Brain microvascular endothelial cell (primary cell): ENCODE results near the gene FMNL1.

ENCODE experiments used
- DNase-seq: peaks from one replicate; pipeline ENCODE4 v3.0.0-alpha.2; 2020
- H3K27ac ChIP-seq: fragments of 250-450 bp; sonication (Bioruptor Pico); 2 replicates; pipeline ENCODE4 v1.5.1; 2020; ENCODE audit warnings: mild to moderate bottlenecking, moderate library complexity
- H3K27me3 ChIP-seq: fragments of 250-450 bp; sonication (Bioruptor Pico); replicated peaks from 2 replicates; pipeline ENCODE4 v1.5.1; 2020; ENCODE audit warnings: mild to moderate bottlenecking
- H3K36me3 ChIP-seq: fragments of 250-450 bp; sonication (Bioruptor Pico); replicated peaks from 2 replicates; pipeline ENCODE4 v1.5.1; 2020; ENCODE audit warnings: mild to moderate bottlenecking
- H3K4me3 ChIP-seq: 2 replicates; pipeline ENCODE4 v1.5.1; 2011; ENCODE audit warnings: low read depth, mild to moderate bottlenecking, control low read depth, low read length, moderate library complexity
- in situ Hi-C: cut with HindIII; loops from 2 replicates; pipeline ENCODE4 v1.10.0; 2017; ENCODE audit warnings: low sequenced_read_pairs, low pct_ligation_motif_present
- TF ChIP-seq, protein P1 (sequence below): IDR thresholded peaks from 2 replicates; pipeline ENCODE4 v1.5.1; 2011; ENCODE audit warnings: low read depth, mild to moderate bottlenecking, moderate library complexity, low read length, control low read depth, inconsistent platforms; ENCODE audit errors: missing control alignments

Gene FMNL1

DNA sequence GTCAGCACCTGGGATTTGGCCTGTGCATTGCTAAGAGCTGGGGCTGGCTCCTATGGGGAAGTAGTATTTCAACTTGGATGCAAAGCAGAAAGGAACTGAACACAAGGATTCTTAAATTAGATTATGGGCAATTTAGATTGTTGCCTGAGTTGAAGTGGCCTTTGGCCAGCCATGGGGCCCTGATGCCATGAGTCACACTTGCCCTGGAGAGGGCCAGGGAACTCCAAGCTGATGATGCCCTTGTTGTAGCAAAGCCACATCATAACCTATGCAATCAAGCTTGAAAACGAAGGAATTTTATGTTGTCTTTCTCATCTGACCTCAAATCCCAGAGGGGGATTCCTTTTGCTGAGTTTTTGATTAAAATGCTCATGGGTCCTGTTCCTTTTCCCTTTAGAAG lies 44.1 kb downstream of the FMNL1 start:
- Histone ChIP-seq H3K27ac (no peak overlapping the region), H3K4me3 (no peak overlapping the region), H3K27me3 (no peaks in the 10 kb centered on the region), H3K36me3 (peaks cover 80% of the 10 kb centered on the region)
- in situ Hi-C loops, result no loop called here
- DNase-seq, result peak; percentile 62
- TF ChIP-seq, protein P1, sequence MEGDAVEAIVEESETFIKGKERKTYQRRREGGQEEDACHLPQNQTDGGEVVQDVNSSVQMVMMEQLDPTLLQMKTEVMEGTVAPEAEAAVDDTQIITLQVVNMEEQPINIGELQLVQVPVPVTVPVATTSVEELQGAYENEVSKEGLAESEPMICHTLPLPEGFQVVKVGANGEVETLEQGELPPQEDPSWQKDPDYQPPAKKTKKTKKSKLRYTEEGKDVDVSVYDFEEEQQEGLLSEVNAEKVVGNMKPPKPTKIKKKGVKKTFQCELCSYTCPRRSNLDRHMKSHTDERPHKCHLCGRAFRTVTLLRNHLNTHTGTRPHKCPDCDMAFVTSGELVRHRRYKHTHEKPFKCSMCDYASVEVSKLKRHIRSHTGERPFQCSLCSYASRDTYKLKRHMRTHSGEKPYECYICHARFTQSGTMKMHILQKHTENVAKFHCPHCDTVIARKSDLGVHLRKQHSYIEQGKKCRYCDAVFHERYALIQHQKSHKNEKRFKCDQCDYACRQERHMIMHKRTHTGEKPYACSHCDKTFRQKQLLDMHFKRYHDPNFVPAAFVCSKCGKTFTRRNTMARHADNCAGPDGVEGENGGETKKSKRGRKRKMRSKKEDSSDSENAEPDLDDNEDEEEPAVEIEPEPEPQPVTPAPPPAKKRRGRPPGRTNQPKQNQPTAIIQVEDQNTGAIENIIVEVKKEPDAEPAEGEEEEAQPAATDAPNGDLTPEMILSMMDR, result no peak

DNA sequence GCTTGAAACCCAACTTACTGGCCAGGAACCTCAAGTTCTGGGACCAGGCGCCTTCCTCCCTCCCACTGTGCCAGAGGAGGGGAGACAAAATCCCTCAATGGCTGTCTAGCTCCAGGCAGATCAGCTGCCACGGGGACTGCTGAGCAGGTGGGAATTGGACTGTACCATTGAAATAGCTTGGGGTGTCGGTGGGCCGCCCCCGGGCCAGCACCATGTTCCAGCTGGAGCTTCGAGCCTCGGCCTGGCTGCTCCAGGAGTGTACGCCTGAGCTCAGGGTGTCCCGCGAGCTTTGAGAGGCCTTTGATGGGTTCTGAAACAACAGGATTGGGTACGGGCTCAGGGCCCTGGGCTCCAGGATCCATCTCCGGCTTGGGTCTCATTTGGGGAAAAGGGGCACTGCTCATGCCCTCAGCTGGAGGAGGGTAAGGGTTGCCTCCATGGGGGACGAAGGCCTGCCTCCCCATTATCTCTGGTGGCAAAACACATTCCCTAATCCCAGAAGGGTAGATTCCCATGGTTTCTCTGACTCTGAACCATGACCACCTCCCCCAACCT lies 44.8 kb downstream of the FMNL1 start:
- DNase-seq, result no peak
- Histone ChIP-seq H3K4me3 (no peak overlapping the region), H3K27me3 (no peaks in the 10 kb centered on the region), H3K27ac (no peak overlapping the region), H3K36me3 (peaks cover 83% of the 10 kb centered on the region)
- in situ Hi-C loops, result no loop called here
- TF ChIP-seq, protein P1, result no peak

DNA sequence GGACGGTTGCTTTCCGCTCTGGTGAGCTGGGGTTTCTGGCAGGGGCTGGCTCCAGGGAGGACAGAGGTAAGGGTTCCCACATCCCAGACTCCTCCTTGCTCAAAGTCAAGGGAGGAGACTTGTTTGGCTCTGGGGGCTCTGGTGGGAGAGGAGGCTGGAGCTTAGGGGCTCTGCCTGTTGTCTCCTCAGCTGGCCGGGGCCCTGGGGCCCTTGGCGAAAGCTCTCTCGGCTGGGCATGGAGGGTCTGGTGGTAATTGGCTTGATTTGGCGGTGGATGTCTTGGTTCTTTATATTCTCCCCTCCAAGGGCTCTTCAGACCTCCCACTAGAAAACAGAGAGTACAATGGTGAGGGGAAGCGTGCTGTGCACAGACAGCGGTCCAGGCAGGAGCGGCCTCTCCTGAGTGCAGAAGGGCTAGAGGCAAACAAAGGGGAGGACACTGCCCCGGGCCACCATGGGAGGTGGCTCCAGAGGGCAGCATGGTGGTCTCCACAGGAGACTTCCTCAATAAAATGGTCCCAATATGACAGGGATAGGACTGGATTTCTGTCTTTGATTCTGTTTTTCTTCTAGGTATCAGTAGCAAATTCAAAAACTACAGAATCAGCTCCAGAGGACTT lies 45.9 kb downstream of the FMNL1 start:
- Histone ChIP-seq H3K27me3 (no peaks in the 10 kb centered on the region), H3K27ac (no peak overlapping the region), H3K36me3 (peaks cover 87% of the 10 kb centered on the region), H3K4me3 (no peak overlapping the region)
- DNase-seq, result no peak
- TF ChIP-seq, protein P1, result no peak
- in situ Hi-C loops, result no loop called here

DNA sequence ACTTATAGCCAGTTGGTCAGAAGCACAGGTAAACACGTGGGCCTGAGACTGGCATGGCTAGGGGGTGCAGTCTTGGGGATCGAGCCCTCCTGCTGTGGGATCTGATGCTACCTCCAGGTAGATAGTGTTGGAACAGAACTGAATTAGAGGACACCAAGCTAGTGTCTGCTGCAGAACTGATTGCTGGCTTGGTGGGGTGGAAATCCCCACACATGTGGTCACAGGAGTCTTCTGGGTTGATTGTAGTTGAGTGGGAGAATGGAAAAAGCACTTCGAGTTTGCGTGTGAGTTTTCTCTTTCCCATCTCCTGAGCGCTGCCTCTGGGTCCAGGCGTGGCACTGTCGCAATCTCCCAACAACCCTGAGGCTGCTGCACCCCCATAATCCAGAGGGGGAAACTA lies 48.2 kb downstream of the FMNL1 start:
- Histone ChIP-seq H3K27me3 (no peaks in the 10 kb centered on the region), H3K27ac (no peak overlapping the region), H3K4me3 (no peak overlapping the region), H3K36me3 (peaks cover 87% of the 10 kb centered on the region)
- DNase-seq, result no peak
- in situ Hi-C loops, result no loop called here
- TF ChIP-seq, protein P1, result no peak

DNA sequence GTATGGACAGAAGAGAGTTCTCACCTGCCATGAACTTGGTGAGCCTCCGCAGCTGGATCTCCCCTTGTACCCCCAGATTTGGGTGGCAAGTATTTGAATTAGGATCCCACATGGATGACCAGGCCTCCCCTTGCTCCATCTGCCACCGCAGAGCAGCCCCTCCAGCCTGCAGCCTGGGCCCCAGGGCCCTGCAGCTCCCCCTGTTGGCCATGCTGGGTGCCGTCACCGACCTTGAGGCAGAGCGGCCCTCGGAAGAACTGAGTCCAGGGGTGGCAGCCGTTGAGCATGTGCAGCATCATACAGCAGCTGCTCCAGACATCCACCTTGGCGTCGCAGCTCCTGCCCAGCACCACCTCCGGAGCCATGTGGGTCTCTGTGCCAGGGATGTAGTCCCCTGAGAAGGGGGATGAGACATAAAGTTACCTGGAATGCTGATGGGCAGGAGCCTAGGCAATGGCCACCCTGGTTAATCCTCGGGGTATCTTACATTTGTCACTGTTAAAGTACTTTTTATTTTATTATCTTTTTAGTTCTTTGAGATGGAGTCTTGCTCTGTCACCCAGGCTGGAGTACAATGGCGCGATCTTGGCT lies 49.2 kb downstream of the FMNL1 start:
- in situ Hi-C loops, result no loop called here
- Histone ChIP-seq H3K36me3 (peaks cover 79% of the 10 kb centered on the region), H3K27ac (no peak overlapping the region), H3K4me3 (no peak overlapping the region), H3K27me3 (no peaks in the 10 kb centered on the region)
- no peak for DNase-seq
- TF ChIP-seq, protein P1, result peak; percentile 78

DNA sequence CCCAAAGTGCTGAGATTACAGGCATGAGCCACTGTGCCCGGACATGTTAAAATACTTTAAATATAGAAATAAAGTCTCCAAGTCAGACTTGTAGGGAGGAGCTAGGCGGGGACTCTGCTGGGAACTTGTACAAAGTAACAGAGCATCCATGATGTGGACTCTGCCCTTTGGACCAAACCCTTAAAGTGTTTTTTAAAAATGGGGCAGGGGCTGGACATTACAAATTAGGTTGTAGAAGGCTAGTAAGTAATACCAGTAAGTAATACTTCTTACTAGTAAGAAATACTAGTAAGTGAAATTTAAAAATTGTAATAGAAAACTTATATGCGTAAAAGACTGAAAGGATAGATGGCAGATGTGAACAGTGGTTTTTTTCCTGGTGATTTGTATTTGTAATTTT lies 49.9 kb downstream of the FMNL1 start:
- TF ChIP-seq, protein P1, result no peak
- in situ Hi-C loops, result no loop called here
- Histone ChIP-seq H3K4me3 (no peak overlapping the region), H3K27me3 (no peaks in the 10 kb centered on the region), H3K36me3 (peaks cover 73% of the 10 kb centered on the region), H3K27ac (no peak overlapping the region)
- DNase-seq, result no peak
